H1 (cell line): ENCODE results near the gene GLIS2. TPM values are rescaled to one million over a fixed set of nuclear protein-coding genes. Genes with fewer than 3 reads are reported as not detected.
A peak's percentile ranks its signal among the peaks of the same experiment; 100 is the strongest.

ENCODE experiments used
- CTCF ChIA-PET: fragments of 300-600 bp; sonication (Branson Sonifier 250); formaldehyde crosslinking; loops from one replicate; lab custom pipeline; 2021; ENCODE audit not compliant: partially characterized antibody; lab: Charles Lee
- POLR2A ChIA-PET: fragments of 300-600 bp; sonication (Branson Sonifier 250); formaldehyde crosslinking; loops from one replicate; lab custom pipeline; 2021; ENCODE audit warnings: inconsistent platforms; ENCODE audit not compliant: partially characterized antibody; lab: Charles Lee
- DNase-seq, 2 experiments: peaks; one replicate each; pipeline versions ENCODE4 v3.0.0 to v3.0.0-alpha.2; 2010 to 2022; ENCODE audit warnings: low spot score in 2 of 2, low read depth in 1 of 2, mixed read lengths in 1 of 2
- FAIRE-seq: peaks from 2 replicates; lab custom pipeline; 2011; peaks lifted over from hg19 to GRCh38; lab: Jason Lieb, UNC
- H2AFZ ChIP-seq: 2 replicates; pipeline ENCODE4 v1.8.1; 2012; ENCODE audit warnings: low read length, inconsistent platforms
- H2AK5ac ChIP-seq: 2 replicates; pipeline ENCODE4 v1.6.1; 2013; ENCODE audit warnings: low read depth, low read length
- H2BK120ac ChIP-seq: replicated peaks from 2 replicates; pipeline ENCODE3; 2013; ENCODE audit warnings: low read depth, low read length, inconsistent platforms
- H2BK12ac ChIP-seq: 2 replicates; pipeline ENCODE4 v1.6.1; 2013; ENCODE audit warnings: low read depth, low read length
- H2BK15ac ChIP-seq: 2 replicates; pipeline ENCODE4 v1.6.1; 2013; ENCODE audit warnings: low read length
- H2BK20ac ChIP-seq: 2 replicates; pipeline ENCODE4 v1.6.1; 2013; ENCODE audit warnings: low read length
- H2BK5ac ChIP-seq: 2 replicates; pipeline ENCODE4 v1.6.1; 2013; ENCODE audit warnings: low read depth, low read length
- H3K14ac ChIP-seq: 2 replicates; pipeline ENCODE4 v1.6.1; 2013; ENCODE audit warnings: inconsistent platforms; ENCODE audit not compliant: insufficient read length
- H3K18ac ChIP-seq: 2 replicates; pipeline ENCODE4 v1.6.1; 2013; ENCODE audit warnings: low read length; ENCODE audit errors: extremely low read depth
- H3K23ac ChIP-seq: 2 replicates; pipeline ENCODE4 v1.6.1; 2013; ENCODE audit warnings: inconsistent platforms; ENCODE audit not compliant: insufficient read length
- H3K23me2 ChIP-seq: 2 replicates; pipeline ENCODE4 v1.6.1; 2013; ENCODE audit warnings: low read depth, low read length
- H3K27ac ChIP-seq: 2 replicates; pipeline ENCODE4 v1.6.1; 2011; ENCODE audit warnings: low read depth, low read length, inconsistent platforms
- H3K27me3 ChIP-seq, 4 experiments: replicated peaks in 1 of 4; 1 replicate in 1 of 4; 2 replicates in 3 of 4; pipeline versions ENCODE4 v1.6.1 to v1.8.1; 2011 to 2013; ENCODE audit warnings: low read length in 3 of 4, mild to moderate bottlenecking in 3 of 4, inconsistent platforms in 2 of 4, mixed read lengths in 2 of 4, moderate library complexity in 1 of 4; ENCODE audit not compliant: control insufficient read depth in 3 of 4, insufficient read depth in 3 of 4; ENCODE audit errors: extremely low read depth in 1 of 4
- H3K36me3 ChIP-seq, 4 experiments: 2 replicates each; pipeline versions ENCODE4 v1.6.1 to v1.8.1; 2011 to 2013; ENCODE audit warnings: mild to moderate bottlenecking in 4 of 4, low read length in 3 of 4, moderate library complexity in 2 of 4, control low read depth in 1 of 4, inconsistent platforms in 1 of 4; ENCODE audit not compliant: insufficient read depth in 4 of 4, control insufficient read depth in 2 of 4
- H3K4ac ChIP-seq: replicated peaks from 2 replicates; pipeline ENCODE3; 2013; ENCODE audit warnings: low read length, low read depth, mixed read lengths, inconsistent platforms; ENCODE audit not compliant: insufficient read length
- H3K4me1 ChIP-seq, 4 experiments: replicated peaks in 1 of 4; 1 replicate in 1 of 4; 2 replicates in 3 of 4; pipeline versions ENCODE4 v1.6.1 to v1.8.1; 2011 to 2013; ENCODE audit warnings: low read length in 3 of 4, inconsistent platforms in 2 of 4, mixed read lengths in 1 of 4; ENCODE audit not compliant: insufficient read depth in 4 of 4, control insufficient read depth in 3 of 4
- H3K4me2 ChIP-seq, 2 experiments: 2 replicates each; pipeline versions ENCODE4 v1.6.1 to v1.8.1; 2011 to 2013; ENCODE audit warnings: low read depth in 2 of 2, low read length in 2 of 2, control low read depth in 1 of 2, inconsistent platforms in 1 of 2, mild to moderate bottlenecking in 1 of 2; ENCODE audit not compliant: insufficient read depth in 1 of 2
- H3K4me3 ChIP-seq, 4 experiments: fragments of 200-600, 300-600 bp in 1 of 4; sonication (generic), shearing (Covaris generic), sonication (Bioruptor Twin) in 1 of 4; 2 replicates each; pipeline versions ENCODE4 v1.5.1 to v1.8.1; 2011 to 2016; ENCODE audit warnings: low read length in 4 of 4, low read depth in 3 of 4, control low read depth in 2 of 4, inconsistent platforms in 2 of 4, mild to moderate bottlenecking in 2 of 4, mixed read lengths in 1 of 4, moderate library complexity in 1 of 4; ENCODE audit not compliant: insufficient read depth in 2 of 4; ENCODE audit errors: extremely low read depth in 1 of 4
- H3K56ac ChIP-seq: replicated peaks from 2 replicates; pipeline ENCODE3; 2013; ENCODE audit warnings: low read depth, mild to moderate bottlenecking, mixed read lengths, low read length, inconsistent platforms; ENCODE audit not compliant: insufficient read length
- H3K79me1 ChIP-seq: 2 replicates; pipeline ENCODE4 v1.6.1; 2013; ENCODE audit warnings: low read depth, low read length, control low read depth
- H3K79me2 ChIP-seq, 2 experiments: 2 replicates each; pipeline versions ENCODE4 v1.6.1 to v1.8.1; 2012 to 2013; ENCODE audit warnings: low read length in 2 of 2, mild to moderate bottlenecking in 2 of 2, inconsistent platforms in 1 of 2; ENCODE audit not compliant: insufficient read depth in 2 of 2, control insufficient read depth in 1 of 2
- H3K9ac ChIP-seq, 4 experiments: replicated peaks in 1 of 4; 1 replicate in 1 of 4; 2 replicates in 3 of 4; pipeline versions ENCODE4 v1.6.1 to v1.8.1; 2011 to 2013; ENCODE audit warnings: low read depth in 3 of 4, low read length in 3 of 4, control low read depth in 2 of 4, mild to moderate bottlenecking in 2 of 4, moderate library complexity in 2 of 4, inconsistent platforms in 1 of 4; ENCODE audit errors: extremely low read depth in 1 of 4
- H3K9me3 ChIP-seq, 2 experiments: 2 replicates each; pipeline versions ENCODE4 v1.6.1 to v1.8.1; 2012 to 2013; ENCODE audit warnings: mild to moderate bottlenecking in 2 of 2, moderate library complexity in 2 of 2, control low read depth in 1 of 2, inconsistent platforms in 1 of 2, low read depth in 1 of 2, low read length in 1 of 2, mixed read lengths in 1 of 2; ENCODE audit not compliant: insufficient read depth in 2 of 2
- H4K20me1 ChIP-seq, 2 experiments: replicated peaks in 1 of 2; 2 replicates each; pipeline versions ENCODE3 to v1.8.1; 2011 to 2013; ENCODE audit warnings: inconsistent platforms in 2 of 2, low read length in 2 of 2, mild to moderate bottlenecking in 1 of 2; ENCODE audit not compliant: insufficient read depth in 2 of 2, control insufficient read depth in 1 of 2
- H4K5ac ChIP-seq: 2 replicates; pipeline ENCODE4 v1.6.1; 2013; ENCODE audit warnings: low read length, low read depth, mixed read lengths, inconsistent platforms; ENCODE audit not compliant: insufficient read length
- H4K8ac ChIP-seq: 2 replicates; pipeline ENCODE4 v1.8.0; 2013; ENCODE audit warnings: mild to moderate bottlenecking, moderate library complexity, low read length, inconsistent platforms; ENCODE audit not compliant: insufficient read depth; ENCODE audit errors: extremely low read depth
- H4K91ac ChIP-seq: replicated peaks from 2 replicates; pipeline ENCODE3; 2013; ENCODE audit warnings: low read length, mixed read lengths, inconsistent platforms; ENCODE audit not compliant: insufficient read length
- ATF3 ChIP-seq: IDR thresholded peaks from 2 replicates; pipeline ENCODE4 v1.6.1; 2011; ENCODE audit warnings: low read depth, mild to moderate bottlenecking, low read length; ENCODE audit not compliant: insufficient read depth
- CTBP2 ChIP-seq: IDR thresholded peaks from 2 replicates; pipeline ENCODE4 v1.7.0; 2011; ENCODE audit warnings: borderline replicate concordance, mild to moderate bottlenecking, moderate library complexity, mixed read lengths, low read length; ENCODE audit not compliant: insufficient read depth, insufficient read length
- KDM4A ChIP-seq: IDR thresholded peaks from one replicate; pipeline ENCODE4 v1.7.1; 2012; ENCODE audit warnings: low read depth, mild to moderate bottlenecking, moderate library complexity, low read length, inconsistent platforms; ENCODE audit not compliant: severe bottlenecking
- NANOG ChIP-seq: IDR thresholded peaks from 2 replicates; pipeline ENCODE4 v1.6.1; 2011; ENCODE audit warnings: low read length, low read depth, mild to moderate bottlenecking, inconsistent platforms; ENCODE audit not compliant: insufficient read depth, poor library complexity, severe bottlenecking
- RFX5 ChIP-seq: IDR thresholded peaks from 2 replicates; pipeline ENCODE4 v1.6.1; 2011; ENCODE audit warnings: low read depth, low read length, improper control_type of control experiment, borderline replicate concordance
- SP4 ChIP-seq: IDR thresholded peaks from 2 replicates; pipeline ENCODE4 v1.6.1; 2012; ENCODE audit warnings: low read length, inconsistent platforms
- TAF1 ChIP-seq: IDR thresholded peaks from 2 replicates; pipeline ENCODE4 v1.6.1; 2011; ENCODE audit warnings: mild to moderate bottlenecking, low read depth, low read length
- TAF7 ChIP-seq: optimal IDR thresholded peaks from 2 replicates; pipeline ENCODE3; 2011; ENCODE audit warnings: low read depth, mild to moderate bottlenecking, inconsistent platforms, low read length, moderate library complexity, borderline replicate concordance
- YY1 ChIP-seq: IDR thresholded peaks from 2 replicates; pipeline ENCODE4 v1.6.1; 2011; ENCODE audit warnings: low read depth, mild to moderate bottlenecking, low read length
- WGBS, 2 experiments: shearing (Covaris generic) in 1 of 2; methylation state at CpG; one replicate each; pipeline versions ENCODE4 v1.1.6 to v1.1.7; 2013 to 2015; ENCODE audit warnings: low lambda C conversion rate in 2 of 2, mixed read lengths in 2 of 2, inconsistent platforms in 1 of 2, low coverage in 1 of 2, missing lambda C conversion rate in 1 of 2; ENCODE audit not compliant: insufficient replicate concordance in 2 of 2, insufficient coverage in 1 of 2, insufficient read length in 1 of 2; ENCODE audit errors: extremely low coverage in 1 of 2, missing lambda C conversion rate in 1 of 2; 5-methylcytosine and 5-hydroxymethylcytosine counted together
- polyA plus RNA-seq, 7 experiments: library from polyadenylated mRNA; depleted of rRNA in 3 of 7; stranded (reverse) in 5 of 7; unstranded in 2 of 7; fragments of >200 nt in 5 of 7; fragments of 200-250 nt in 2 of 7; gene quantifications; 1 replicate in 5 of 7; 2 replicates in 1 of 7; 4 replicates in 1 of 7; pipeline versions ENCODE4 v1.2.1 to v1.2.3, GENCODE V29; 2011 to 2013; ENCODE audit warnings: missing spikeins in 2 of 7, mixed read lengths in 2 of 7
- total RNA-seq: library from RNA; stranded (reverse); fragmentation: NEBNext Ultra II Directional; extraction: Animal tissue kit (Norgen Biotek cat#: 25700); gene quantifications from 2 replicates; pipeline ENCODE4 v1.2.1, GENCODE V29; 2021
- TF ChIP-seq, protein P1 (sequence below): IDR thresholded peaks from 2 replicates; pipeline ENCODE4 v1.6.1; 2012; ENCODE audit warnings: inconsistent platforms

The GLIS2 gene
- total and polyA plus RNA-seq, 2 of the 8 experiments (the other 6 are each of a cell fraction or from before 2014, with no cell fraction given): 4.3 to 17.4 TPM

DNA sequence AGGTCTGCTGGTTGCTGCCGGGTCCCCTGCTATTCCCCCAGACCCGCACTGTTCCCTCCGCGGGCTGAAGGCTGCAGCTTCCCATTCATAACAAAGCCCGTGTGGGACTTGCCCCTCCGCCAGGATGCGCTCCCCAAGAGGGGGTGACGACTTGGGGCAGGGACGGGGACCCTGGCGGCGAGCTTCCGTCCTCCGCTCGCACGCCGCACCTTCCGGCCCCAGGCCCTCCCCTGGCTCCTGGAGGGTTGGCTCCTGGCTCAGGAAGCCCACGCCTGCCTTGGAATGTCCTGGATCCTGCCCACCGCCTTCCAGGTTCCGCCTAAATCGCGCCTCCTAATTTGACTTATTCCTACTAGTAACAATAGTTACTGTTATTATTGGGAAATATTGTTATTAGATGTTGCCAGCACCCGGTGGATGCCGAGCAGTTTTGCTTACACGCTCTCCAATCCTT, 42.0 kb upstream of the GLIS2 start:
- Histone ChIP-seq H3K23ac (no peak overlapping the region), H3K79me1 (0 out of 2 replicates have a peak, but pooled peaks cover 5% of the 10 kb centered on the region), H3K14ac (peak overlapping the region; percentile 68), H3K23me2 (peaks cover 13% of the 10 kb centered on the region; the same call in 1 of the 2 replicates), H3K4ac (peak overlapping the region; percentile 53), H2AK5ac (no peak overlapping the region), H4K20me1 (peaks cover 0 to 2% of the 10 kb centered on the region in 2 experiments), H2BK20ac (no peak overlapping the region), H3K9me3 (no peaks in the 10 kb centered on the region), H3K79me2 (peaks cover 14 to 33% of the 10 kb centered on the region in 2 experiments; a peak in 3 of 4 replicates), H3K4me2 (peak overlapping the region; percentile 72 to 80), H2BK5ac (peak overlapping the region; percentile 80), H3K27ac (peak overlapping the region; percentile 54; the same call in 1 of the 2 replicates), H3K4me3 (peak overlapping the region; percentile 63 to 97 (median 72)), H3K4me1 (peaks cover 3 to 11% (median 8%) of the 10 kb centered on the region in 4 experiments), H3K56ac (peak overlapping the region; percentile 92), H2BK15ac (no peak overlapping the region), H4K5ac (peak overlapping the region; percentile 59), H3K36me3 (no peaks in the 10 kb centered on the region), H2AFZ (peak overlapping the region; percentile 71; the same call in 1 of the 2 replicates), H3K18ac (peak overlapping the region; percentile 76), H2BK12ac (no peak overlapping the region; the same call in 1 of the 2 replicates), H3K27me3 (no peaks in the 10 kb centered on the region), H4K91ac (peak overlapping the region; percentile 96), H4K8ac (peak overlapping the region; percentile 92), H3K9ac (peak overlapping the region; percentile 63 to 91 (median 71)), H2BK120ac (peak overlapping the region; percentile 64)
- ChIA-PET CTCF (interaction anchor here (0.7 to 4.7 kb wide), 17 partner anchors 10 to 291 kb away, joined by 3 to 34 read pairs (median 5); no protein-coding TSS in a partner anchor), POLR2A (interaction anchor here (0.8 to 24.1 kb wide), 18 partner anchors 10 to 342 kb away, joined by 3 to 403 read pairs (median 9); partner anchors contain the start of genes GLIS2 and PAM16)
- 5% methylated on average over 21 of the region's 25 CpGs; no CpG with 5 or more reads in 1 of the 2 experiments for WGBS, 2 experiments
- FAIRE-seq: no peak
- peak in 1 of 2 experiments; percentile 82 for DNase-seq
- TF ChIP-seq TAF7 (no peak), NANOG (no peak), ATF3 (no peak), SP4 (no peak), YY1 (no peak), RFX5 (no peak), CTBP2 (no peak), KDM4A (peak; percentile 39), TAF1 (no peak; the same call in 1 of the 2 replicates)
- TF ChIP-seq, protein P1, sequence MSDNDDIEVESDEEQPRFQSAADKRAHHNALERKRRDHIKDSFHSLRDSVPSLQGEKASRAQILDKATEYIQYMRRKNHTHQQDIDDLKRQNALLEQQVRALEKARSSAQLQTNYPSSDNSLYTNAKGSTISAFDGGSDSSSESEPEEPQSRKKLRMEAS: peak; percentile 53
